Stimulated activated CD4-positive, alpha-beta T cell treated with anti-CD3 and anti-CD28 coated beads, Interleukin-2, amount 100 ng/mL, for 4 hours (primary cell): ENCODE measurements around the gene MEN1.
"Not testable (repeated sequence)": the region's sequence is repeated elsewhere in the genome, so short reads cannot be mapped to it uniquely, and the experiment has no call there.

Experiments used
- DNase-seq: peaks from one replicate; pipeline ENCODE4 v3.0.0-alpha.2; 2020; ENCODE audit warnings: low read depth

Gene MEN1

DNA sequence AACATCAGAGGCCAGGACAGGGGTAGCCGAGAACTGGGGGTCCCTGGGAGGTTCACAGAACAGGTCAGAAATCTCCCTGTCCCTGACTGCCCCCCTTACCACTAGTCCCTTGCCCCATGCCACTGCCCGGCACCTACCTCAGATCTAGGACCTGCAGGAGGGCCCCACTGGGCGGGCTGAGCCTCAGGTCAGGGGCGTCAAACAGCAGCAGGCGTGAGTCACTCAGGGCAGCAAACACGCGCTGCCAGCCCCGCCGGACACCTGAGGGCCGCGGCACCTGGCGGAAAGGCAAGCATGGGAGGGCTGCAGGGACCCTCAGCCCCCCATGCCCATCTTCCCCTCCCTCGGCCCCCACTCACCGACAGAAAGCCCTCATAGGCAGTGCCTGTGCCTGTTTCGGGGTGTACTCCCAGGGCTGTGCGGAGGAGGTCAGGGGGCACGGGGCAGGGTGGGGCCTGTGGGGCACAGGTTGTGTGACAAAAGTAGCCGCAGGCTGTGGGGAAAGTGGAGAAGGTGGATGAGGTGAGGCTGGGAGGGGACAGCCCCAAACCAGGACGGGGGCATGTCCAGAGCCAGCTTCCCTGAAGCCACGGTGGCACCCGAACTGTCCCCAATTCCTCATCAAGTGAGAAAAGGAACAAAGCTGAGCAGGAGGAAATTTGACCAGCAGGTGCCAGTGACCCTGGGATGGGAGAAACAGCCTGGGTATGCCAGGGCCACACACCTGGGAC lies 22.3 kb upstream of the MEN1 start:
- DNase-seq: no peak

DNA sequence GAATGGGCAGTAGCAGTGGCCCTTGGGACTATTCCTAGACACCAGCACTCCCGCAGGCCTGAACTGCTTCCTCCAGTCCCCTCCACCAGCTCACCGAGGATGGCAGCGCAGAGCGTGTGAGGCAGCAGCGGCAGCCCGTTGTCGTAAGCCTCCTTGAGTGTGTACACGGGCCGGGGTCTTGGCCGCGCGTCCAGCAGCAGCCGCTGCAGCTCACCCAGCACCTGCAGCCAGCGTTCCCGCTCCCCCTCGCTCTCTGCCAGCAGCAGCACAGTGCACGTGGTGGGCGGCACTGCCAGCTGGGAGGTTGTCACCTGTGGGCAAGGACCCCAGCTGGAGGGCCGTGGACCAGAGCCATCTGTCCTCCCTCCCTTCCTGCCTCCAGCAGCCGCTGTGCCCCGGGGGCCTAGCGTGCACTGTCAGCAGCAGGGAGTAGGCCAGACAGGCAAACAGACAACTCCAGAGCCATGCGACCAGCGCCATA lies 21.1 kb upstream of the MEN1 start:
- no peak for DNase-seq

DNA sequence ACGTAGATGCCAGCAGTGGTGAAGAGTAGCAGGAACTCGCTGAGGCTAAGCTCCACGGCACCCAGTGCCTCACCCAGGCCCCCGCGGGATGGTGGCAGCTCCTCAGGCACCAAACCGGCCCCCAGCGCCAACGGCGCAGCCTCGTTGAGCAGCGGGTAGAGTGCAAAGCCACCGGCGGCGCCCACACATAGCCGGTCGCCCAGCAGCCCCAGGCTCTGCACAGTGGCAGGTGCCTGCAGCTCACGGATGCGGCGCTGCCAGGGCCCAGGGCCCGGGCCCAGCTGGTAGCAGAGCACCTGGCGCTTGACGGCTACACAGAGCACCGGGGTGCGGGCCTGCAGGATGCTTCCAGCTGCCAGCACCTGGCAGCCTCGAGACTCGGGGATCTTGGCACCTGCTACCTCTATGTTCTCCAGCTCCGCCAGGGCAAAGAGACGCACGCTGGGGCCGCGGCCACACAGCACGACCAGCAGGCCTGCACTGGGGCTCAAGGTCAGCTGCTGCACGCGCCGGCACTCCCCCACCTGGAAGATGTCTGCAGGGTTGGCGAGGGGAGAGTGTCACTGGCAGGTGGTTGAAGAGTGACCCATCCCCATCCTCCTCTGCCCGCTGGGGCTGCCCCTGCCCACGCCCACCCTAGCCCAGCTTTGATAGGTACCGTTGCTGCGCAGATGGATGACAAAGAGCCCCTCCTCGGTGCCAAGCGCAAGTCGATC lies 19.3 kb upstream of the MEN1 start:
- no peak for DNase-seq

DNA sequence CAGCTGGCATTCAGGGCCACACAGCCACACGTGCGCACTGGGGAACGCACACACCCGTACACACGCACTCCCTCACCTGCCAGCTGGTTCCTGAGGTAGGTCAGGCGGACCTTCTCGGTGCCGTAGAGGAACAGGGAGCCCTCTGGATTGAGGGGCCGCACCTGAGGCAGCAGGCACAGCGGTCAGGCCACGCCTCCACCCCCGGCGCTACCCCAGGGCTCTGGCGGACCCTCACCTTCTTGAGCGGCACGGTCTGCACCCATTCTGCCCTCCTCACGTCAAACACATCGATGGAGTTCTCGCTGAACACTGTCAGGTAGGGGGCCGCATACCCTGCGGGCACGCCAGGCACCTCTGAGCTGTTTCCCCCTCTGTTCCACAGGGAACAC lies 17.1 kb upstream of the MEN1 start:
- DNase-seq: no peak

DNA sequence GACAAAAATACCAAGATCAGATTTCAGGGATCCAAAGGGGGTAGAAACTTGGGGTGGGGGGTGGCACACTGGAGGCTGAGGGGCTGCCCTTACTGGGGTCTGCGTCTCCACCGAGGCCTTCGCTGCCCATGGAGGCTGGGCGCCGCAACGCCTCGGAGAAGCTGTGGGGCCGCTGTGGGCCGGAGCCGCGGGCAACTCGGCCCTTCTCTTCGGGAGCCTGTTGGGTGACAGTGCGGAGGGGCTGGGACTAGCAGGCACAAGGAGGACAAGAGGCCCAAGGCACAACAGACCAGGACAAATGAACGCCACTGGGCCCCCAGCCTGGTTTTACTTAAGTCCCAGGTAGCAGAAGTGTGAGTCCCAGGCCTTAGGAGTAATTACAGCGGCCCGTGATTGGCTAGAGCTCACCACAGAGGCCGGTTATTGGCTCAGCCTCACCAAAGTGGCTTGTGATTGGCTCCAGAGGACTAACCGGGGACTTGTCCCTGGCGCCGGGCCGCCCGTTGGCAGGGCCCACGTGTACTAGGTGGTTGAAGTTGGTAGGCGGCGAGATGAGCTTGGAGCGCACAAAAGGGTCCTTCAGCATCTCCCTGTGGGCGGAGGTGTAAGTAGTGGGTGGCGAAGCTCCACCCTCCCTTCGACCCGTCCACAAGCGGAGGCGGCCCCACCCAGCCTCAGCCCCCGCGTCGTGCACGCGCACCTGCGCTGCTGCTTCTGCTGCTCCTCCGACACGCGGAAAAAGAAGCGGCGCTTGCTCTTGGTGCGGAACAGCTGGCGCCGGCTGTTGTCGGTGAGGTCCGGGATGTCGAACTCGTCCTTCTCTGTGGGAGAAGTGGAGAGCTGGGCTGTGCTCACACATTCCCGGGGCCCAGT lies 16.5 kb upstream of the MEN1 start:
- no peak for DNase-seq

DNA sequence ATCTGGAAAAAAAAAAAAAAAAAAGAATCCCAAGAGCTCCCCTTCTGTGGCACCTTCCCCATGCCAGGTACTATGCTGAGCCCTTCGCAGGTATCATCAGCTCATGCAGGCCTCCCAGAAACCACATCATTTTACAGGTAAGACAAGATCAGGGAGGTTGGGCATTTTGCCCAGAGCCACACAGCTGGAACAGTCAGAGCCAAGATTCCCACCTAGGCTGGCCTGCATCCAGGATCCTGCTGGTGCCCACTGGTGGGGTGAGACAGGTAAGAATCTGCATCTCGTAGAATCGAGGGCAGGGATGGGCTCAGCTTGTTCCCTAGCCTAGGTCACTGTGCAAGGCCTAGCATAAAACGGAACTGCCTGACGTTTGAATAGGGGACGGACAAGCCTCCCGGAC lies 15.7 kb upstream of the MEN1 start:
- no peak for DNase-seq

DNA sequence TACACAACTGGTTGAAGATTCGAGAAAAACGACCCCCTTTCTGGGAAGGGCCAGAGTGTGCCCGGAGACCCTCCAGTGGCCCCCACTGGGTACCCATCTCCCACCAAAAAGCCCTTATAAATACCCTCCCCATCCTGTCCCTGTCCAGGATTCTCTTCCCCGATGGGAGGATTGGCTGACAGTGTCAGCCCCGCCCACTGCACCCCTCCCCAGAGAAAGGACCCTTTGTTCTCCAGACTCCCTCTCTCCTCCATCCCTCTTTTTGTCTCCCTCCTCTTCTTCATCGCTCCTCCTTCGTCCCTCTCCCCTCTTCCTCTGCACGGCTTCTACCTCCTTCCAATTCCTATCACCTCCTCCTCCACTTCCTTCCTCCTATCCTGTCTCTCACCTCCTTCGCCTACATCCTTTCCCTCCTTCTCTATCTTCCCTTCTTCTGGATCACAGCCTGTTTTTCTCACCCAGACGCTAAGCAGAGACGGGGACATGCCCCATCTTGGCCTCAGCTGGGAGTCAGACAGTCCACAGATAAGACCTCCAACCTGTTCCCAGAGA lies 13.3 kb upstream of the MEN1 start:
- no peak for DNase-seq

DNA sequence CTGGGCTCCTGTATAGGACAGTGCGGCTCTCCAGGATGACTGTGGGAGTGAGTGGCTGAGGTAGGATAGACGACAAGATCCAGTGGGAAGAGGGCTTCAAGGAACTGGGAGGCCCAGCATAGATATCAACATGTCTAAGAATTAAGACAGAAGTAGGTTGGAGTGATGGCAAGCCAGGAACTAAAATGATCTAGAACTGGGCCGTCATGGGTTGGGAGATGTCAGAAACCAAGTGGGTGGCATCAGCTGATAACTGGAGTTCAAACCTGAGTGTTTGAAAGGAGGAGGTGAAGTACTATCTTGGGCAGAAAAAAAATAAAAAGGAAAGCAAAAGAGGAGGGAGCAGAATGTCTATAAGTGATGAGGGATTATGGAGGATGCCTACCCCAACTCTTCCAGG lies 7.1 kb upstream of the MEN1 start:
- DNase-seq: no peak

DNA sequence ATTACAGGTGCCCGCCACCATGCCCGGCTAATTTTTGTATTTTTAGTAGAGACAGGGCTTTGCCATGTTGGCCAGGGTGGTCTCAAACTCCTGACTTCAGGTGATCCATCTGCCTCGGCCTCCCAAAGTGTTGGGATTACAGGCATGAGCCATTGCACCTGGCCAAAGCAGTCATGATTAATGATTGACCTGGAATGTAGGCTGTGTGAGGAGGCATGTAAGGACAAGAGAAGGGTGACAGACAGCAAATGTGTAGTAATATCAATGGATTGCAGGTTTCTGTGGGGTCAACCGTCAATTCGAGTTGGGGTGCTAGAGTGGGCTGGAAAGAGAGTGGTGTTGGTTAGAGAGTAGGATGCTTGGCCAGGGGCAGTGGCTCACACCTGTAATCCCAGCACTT lies 5.1 kb upstream of the MEN1 start:
- DNase-seq: not testable (repeated sequence)

DNA sequence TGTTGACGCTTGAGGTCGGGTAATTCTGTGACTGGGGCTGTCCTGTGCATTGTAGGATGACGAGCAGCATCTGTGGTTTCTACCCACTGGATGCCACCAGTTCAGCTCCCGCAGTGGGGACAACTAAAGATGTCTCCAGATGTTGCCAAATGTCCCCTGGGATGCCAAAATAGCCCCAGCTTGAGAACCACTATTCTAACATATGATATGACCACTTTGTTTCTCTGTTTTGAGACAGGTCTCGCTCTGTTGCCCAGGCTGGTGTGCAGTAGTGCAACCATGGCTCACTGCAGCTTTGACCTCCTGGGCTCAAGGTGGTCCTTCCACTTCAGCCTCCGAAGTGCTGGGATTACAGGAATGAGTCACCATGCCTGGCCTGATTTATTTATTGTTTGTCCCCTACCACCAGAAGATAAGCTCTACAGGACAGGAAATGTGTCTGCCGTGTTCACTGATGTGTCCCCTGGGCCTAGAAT lies 4.4 kb upstream of the MEN1 start:
- no peak for DNase-seq

DNA sequence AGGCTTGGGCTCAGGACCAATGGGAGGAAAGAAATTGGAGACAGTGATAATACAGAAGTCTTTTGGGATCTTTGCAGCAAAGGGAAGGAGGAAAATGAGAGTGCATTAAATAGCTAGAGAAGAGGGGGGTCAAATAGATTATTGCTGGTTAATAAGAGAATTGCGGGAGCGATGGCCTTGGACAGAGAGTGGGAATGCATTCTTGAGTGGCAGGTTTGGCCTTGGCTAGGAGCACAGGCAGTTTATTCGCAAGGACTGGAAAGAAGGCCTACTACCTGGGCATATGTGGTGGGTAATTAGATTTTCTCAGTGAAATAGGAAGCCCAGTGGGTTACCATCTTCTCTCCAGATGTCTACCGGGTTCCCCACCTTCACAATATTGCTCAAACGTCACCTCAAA lies 3.5 kb upstream of the MEN1 start:
- DNase-seq: no peak

DNA sequence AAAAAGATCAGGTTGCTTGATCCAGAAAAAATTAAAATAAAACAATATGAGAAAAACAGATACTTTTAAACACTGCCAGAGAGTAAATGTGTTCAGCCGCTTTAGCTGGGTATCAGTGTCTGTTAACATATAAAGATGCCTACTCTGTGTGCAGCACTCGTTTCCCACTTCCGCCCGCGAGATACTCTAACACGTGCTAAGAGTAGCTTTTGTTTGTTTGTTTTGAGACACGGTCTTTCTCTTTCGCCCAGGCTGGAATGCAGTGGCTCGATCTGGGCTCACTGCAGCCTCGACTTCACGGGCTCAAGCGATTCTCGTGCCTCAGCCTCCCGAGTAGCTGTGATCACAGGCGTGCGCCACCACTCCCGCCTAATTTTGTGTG lies 531 bp upstream of the MEN1 start:
- no peak for DNase-seq

DNA sequence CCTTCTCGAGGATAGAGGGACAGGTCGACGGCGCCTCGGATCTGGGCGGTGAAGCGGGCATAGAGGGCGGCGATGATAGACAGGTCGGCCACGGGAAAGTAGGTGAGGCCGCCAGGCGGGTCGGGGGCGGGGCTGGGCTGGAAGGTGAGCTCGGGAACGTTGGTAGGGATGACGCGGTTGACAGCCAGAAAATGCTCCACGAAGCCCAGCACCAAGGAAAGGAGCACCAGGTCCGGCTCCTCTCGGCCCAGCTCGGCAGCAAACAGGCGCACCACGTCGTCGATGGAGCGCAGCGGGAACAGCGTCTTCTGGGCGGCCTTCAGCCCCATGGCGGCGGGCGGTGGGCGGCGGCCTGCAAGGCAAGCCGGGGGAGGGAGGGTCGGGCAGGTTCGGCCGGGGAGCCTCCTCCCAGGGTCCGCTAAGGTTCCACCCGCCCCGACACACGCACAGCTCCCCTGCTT lies 540 bp downstream of the MEN1 start:
- no peak for DNase-seq

DNA sequence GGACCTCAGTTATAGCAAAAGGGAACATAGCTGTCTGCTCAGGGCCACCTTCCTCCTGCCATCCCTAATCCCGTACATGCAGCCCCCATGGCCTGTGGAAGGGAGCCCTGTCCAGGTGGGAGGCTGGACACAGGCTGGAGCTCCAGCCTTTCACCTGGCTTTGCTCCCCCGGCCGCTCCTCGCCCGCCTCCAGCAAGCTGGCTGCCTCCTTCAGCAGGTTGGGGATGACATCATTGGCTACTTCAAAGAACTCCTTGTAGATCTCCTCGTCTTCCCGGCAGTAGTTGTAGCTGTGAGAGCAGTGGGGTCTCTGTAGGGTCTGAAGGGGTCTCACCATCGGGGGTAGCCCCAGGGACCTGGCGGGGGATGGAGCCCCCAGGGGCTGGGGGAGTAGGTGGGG lies 4.9 kb downstream of the MEN1 start:
- DNase-seq: no peak

DNA sequence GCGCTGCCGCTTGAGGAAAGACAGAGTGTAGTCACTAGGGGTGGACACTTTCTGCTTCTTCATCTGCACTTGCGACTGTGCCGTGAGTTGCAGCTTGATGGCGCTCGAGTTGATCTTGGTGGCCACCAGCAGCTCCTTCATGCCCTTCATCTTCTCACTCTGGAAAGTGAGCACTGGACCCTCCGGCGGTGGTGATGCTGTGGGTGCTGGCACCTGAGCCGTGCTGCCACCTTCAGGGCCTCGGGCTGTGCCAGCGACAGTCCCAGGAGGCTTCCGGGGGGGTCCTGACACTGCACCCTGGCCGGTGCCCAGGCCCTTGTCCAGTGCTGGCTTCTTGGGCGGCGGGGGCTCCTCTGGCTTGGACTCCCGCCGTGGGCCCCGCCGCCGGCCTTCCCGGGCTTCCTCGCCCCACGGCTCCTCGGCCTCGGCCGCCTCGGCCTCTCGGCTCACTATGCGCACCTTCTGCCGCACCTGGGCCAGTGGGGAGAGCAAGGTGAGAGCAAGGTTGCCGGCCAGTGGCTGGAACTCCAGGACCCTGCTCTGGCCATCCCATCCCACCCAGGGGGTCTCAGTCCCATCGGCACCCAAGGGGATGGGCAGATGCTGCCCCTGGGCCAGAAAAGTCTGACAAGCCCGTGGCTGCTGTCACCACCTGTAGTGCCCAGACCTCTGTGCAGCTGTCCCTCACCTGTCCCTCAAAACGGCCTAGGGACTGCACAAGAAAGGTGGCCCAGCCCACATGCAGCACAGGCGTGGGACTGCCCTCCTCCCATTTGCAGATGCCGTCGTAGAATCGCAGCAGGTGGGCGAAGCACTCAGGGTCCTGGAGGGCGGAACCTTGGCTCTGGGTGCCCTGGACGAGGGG lies 5.8 kb downstream of the MEN1 start:
- DNase-seq: no peak

DNA sequence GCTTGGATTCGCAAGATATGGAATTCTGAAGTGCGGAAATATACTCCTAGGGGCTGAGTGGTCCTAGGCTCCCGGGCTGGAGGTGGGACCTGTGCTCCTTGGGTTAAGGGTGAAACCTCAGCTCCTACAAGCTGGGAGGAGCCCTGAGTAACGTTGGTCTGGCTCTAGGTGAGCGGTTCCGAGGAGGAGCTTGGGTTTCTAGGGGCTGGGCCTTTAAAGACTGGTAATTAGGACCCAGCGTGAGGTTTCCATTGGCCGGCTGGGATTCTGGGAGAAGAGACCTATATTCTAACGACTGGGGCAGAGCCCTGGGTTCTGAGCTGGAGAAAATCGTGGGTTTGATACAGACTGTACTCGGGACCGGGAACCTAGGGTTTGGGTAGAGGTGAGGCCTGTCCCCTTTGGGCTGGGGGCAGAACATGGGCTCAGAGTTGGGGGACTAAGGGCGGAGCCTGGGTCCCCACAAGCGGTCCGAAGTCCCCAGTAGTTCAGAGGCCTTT lies 6.5 kb downstream of the MEN1 start:
- DNase-seq: no peak

DNA sequence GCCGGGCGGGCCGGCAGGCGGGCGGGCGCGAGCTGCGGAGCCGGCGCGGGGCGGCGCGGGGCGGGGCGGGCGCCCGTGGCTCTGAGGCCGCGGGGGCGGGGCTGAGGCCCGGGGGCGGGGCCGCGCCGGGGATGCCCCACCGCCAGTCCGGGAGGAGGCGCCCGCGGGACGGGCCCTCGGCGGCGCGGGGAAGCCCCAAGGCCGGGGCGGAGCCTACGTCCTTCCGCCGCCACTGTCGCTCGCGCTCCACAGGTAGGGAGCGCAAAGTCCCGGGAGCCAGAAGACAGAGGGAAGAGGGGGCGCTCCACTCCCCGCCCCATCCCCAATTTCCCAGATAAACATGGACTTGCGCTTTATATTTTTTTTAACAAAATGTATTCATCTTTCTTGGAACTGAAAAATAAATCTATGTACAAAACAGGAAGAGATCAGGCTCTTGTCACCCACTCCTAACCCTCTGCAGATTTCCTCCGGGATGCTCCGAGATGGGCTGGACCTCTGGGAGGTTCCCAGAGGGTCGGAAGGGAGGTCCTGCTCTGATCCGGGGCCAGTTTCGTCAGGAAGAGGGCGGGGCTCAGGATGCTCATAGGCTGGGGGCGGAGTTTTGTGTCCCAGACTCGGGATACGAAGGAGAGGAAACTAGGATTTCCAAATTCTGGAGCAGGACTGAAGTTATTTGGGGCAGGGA lies 7.0 kb downstream of the MEN1 start, which contains the start of gene MAP4K2:
Gene MAP4K2, minus strand, starts transcription at position 57 of the 688 bp plus-strand sequence. CDS start 65 bp downstream, outside the sequence.
- DNase-seq: peak; percentile 79

DNA sequence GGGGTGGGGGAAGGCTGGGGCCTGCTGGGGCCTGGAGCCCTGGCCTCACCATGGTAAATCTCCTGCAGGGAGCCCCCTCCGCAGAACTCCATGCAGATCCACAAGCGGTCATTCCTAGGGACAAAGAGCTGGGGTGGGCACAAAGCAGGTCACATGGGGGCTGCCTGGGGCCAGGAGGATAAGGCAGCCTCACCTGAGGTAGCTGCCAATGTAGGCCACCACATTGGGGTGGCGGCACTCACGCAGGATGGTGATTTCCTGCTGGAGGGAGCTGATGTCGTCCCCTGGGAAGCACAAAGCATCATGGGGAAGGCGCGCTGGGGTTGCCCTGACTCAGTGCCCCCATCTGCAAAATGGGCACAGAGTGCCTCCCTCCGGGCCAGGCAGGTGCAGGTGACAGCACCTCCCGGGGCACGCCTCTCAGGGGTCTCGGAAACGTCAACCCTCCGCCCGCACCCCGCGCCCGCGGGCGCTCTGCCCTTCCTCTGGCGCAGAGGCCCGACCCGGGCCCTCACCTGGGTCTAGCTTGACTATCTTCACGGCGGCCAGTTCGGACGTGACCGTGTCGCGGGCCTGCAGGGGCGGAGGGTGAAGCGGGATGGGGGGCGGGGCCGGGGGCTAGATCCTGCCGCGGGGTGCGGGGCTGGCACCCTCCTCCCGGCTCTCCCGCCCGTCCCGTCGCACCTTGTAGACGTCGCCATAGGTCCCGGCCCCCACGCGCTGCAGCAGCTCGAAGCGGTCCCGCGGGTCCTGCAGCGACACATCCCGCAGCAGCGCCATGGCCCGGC lies 7.8 kb downstream of the MEN1 start:
- DNase-seq: peak; percentile 21

DNA sequence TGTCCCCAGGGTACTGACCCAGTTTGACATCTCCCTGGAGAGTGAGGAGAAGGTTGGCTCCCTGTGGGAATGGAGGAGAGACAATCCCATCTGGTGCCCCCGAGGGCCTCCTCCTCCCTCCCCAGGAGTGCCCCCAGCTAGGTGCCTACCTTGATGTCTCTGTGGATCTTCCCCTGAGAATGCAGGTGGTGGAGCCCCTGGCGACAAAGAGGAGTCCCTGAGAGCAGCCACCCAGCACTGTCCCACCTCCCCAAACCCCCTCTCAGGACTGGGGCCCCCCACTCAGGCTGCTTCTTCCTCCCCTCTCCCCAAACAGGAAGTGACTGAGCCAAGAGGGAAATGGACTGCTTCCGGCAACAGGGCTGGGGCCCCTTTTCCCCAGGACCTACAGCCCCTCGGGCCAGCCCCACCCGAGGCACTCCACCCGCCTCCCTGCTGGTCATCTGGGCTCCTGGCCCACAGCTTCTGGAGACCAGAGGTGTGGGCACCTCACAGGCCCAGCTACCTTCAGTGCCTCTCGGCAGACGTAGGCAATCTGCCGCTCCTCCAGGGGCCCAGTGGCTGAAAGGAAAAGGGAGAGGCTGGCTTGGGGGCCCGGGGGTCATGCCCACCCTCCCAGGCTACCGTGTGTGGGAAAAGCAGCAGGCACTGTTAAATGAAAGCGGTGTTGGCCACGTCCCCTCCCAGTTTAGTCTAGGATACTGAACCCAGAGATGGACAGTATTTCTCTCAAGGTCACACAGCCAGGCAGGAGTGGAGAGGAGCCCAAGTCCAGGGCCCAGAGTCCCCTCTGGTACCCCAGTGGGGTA lies 8.6 kb downstream of the MEN1 start:
- DNase-seq: no peak
